ENCODE results near the gene ARSA. TPM values are rescaled to one million over a fixed set of nuclear protein-coding genes. Genes with fewer than 3 reads are reported as not detected.

The ARSA gene
- total and polyA plus RNA-seq, 2 of the 13 experiments (the other 11 are each of a cell fraction or from before 2014, with no cell fraction given), result 9.0 to 11.5 TPM

DNA sequence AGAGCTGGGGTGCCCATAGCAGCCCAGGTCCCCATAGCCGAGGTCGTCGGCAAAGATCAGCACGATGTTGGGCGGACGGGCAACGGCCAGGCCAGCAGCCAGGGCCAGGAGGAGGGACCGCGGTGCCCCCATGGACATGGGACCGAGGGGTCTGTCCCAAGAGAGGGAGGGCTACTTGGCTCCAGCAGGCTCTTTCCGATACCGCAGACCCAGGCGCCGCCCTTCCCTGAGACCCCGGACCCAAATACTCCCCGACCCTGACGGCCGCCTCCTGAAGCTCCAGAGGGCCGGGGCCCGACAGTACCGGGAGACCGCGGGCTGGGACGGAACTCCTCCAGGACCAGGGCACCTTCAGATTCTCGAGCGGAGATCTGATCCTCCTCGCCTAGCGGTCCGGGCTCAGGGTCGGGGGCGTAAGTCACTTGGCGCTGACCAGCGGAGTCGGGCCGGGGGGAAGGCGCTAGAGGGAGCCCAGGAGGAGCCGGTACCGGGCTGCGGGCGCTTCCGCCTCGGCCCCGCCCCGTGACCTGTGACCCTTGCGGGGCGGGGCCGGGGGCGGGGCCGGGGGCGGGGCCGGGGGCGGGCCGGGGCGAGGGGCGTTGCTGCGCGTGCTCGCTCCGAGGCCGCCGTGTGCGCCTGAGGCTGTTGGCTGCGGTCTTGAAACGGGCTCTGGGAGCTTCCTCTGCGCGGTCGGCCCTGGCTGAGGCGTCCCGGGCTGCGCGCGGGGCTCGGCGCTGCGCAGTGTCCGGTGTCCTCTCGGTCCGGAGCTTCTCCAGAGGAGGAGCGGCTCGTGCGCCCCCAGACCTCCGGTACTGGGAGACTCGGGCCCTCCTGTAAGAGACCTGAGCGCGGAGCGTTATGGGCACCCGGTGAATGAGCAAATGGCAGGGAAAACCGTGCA, at the start of gene ARSA (continued):
- TF ChIP-seq, protein P1, sequence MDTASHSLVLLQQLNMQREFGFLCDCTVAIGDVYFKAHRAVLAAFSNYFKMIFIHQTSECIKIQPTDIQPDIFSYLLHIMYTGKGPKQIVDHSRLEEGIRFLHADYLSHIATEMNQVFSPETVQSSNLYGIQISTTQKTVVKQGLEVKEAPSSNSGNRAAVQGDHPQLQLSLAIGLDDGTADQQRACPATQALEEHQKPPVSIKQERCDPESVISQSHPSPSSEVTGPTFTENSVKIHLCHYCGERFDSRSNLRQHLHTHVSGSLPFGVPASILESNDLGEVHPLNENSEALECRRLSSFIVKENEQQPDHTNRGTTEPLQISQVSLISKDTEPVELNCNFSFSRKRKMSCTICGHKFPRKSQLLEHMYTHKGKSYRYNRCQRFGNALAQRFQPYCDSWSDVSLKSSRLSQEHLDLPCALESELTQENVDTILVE (CRISPR knock-in tag; IDR thresholded peaks at IDR 0.05), result 0 out of 2 replicates have a peak, but pooled peaks have one; percentile 24
- TF ChIP-seq, protein P2, sequence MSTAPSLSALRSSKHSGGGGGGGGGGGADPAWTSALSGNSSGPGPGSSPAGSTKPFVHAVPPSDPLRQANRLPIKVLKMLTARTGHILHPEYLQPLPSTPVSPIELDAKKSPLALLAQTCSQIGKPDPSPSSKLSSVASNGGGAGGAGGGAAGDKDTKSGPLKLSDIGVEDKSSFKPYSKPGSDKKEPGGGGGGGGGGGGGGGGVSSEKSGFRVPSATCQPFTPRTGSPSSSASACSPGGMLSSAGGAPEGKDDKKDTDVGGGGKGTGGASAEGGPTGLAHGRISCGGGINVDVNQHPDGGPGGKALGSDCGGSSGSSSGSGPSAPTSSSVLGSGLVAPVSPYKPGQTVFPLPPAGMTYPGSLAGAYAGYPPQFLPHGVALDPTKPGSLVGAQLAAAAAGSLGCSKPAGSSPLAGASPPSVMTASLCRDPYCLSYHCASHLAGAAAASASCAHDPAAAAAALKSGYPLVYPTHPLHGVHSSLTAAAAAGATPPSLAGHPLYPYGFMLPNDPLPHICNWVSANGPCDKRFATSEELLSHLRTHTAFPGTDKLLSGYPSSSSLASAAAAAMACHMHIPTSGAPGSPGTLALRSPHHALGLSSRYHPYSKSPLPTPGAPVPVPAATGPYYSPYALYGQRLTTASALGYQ (CRISPR knock-in tag; IDR thresholded peaks at IDR 0.05), result peak; percentile 20; the same call in 1 of the 2 replicates
- TF ChIP-seq ZNF44 (CRISPR knock-in tag; IDR thresholded peaks at IDR 0.05), result 0 out of 2 replicates have a peak, but pooled peaks have one; percentile 87
- TF ChIP-seq, protein P3, sequence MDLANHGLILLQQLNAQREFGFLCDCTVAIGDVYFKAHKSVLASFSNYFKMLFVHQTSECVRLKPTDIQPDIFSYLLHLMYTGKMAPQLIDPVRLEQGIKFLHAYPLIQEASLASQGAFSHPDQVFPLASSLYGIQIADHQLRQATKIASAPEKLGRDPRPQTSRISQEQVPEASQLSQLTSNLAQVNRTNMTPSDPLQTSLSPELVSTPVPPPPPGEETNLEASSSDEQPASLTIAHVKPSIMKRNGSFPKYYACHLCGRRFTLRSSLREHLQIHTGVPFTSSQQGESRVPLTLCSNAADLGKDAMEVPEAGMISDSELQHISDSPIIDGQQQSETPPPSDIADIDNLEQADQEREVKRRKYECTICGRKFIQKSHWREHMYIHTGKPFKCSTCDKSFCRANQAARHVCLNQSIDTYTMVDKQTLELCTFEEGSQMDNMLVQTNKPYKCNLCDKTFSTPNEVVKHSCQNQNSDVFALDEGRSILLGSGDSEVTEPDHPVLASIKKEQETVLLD (CRISPR knock-in tag; IDR thresholded peaks at IDR 0.05; ENCODE audit: low read depth), result peak; percentile 42; the same call in 1 of the 2 replicates
- TF ChIP-seq FOSL1 (CRISPR knock-in tag; IDR thresholded peaks at IDR 0.05; ENCODE audit: borderline replicate concordance), result 0 out of 2 replicates have a peak, but pooled peaks have one; percentile 21
- no peak for TF ChIP-seq FOXO1 (CRISPR knock-in tag; IDR thresholded peaks at IDR 0.05)
- peak; percentile 48; the same call in 1 of the 2 replicates for TF ChIP-seq ZNF768 (CRISPR knock-in tag; IDR thresholded peaks at IDR 0.05)
- peak; percentile 77; the same call in 1 of the 2 replicates for TF ChIP-seq ZSCAN21 (CRISPR knock-in tag; IDR thresholded peaks at IDR 0.05; ENCODE audit: borderline replicate concordance)
- no peak for TF ChIP-seq AHR (CRISPR knock-in tag; IDR thresholded peaks at IDR 0.05)
- no peak for TF ChIP-seq REL (CRISPR knock-in tag; conservative IDR thresholded peaks at IDR 0.05)
- peak; percentile 12; the same call in 1 of the 2 replicates for TF ChIP-seq ZNF331 (CRISPR knock-in tag; IDR thresholded peaks at IDR 0.05)
- peak; percentile 49; the same call in 1 of the 2 replicates for TF ChIP-seq HOXA3 (CRISPR knock-in tag; IDR thresholded peaks at IDR 0.05)
- TF ChIP-seq, protein P4, sequence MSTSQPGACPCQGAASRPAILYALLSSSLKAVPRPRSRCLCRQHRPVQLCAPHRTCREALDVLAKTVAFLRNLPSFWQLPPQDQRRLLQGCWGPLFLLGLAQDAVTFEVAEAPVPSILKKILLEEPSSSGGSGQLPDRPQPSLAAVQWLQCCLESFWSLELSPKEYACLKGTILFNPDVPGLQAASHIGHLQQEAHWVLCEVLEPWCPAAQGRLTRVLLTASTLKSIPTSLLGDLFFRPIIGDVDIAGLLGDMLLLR (CRISPR knock-in tag; IDR thresholded peaks at IDR 0.05), result peak; percentile 59; the same call in 1 of the 2 replicates
- TF ChIP-seq RBM39 (IDR thresholded peaks at IDR 0.05; ENCODE audit: low read depth, low read length, poor library complexity, severe bottlenecking), result peak; percentile 43
- TF ChIP-seq ZNF253 (CRISPR knock-in tag; IDR thresholded peaks at IDR 0.05; ENCODE audit: borderline replicate concordance), result no peak
- peak; percentile 35; the same call in 1 of the 2 replicates for TF ChIP-seq ZNF547 (CRISPR knock-in tag; IDR thresholded peaks at IDR 0.05)
- TF ChIP-seq, protein P5, sequence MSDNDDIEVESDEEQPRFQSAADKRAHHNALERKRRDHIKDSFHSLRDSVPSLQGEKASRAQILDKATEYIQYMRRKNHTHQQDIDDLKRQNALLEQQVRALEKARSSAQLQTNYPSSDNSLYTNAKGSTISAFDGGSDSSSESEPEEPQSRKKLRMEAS (IDR thresholded peaks at IDR 0.05), result peak; percentile 88
- peak; percentile 82 for TF ChIP-seq RBFOX2 (IDR thresholded peaks at IDR 0.05; ENCODE audit: low read depth, low read length)
- TF ChIP-seq, protein P6, sequence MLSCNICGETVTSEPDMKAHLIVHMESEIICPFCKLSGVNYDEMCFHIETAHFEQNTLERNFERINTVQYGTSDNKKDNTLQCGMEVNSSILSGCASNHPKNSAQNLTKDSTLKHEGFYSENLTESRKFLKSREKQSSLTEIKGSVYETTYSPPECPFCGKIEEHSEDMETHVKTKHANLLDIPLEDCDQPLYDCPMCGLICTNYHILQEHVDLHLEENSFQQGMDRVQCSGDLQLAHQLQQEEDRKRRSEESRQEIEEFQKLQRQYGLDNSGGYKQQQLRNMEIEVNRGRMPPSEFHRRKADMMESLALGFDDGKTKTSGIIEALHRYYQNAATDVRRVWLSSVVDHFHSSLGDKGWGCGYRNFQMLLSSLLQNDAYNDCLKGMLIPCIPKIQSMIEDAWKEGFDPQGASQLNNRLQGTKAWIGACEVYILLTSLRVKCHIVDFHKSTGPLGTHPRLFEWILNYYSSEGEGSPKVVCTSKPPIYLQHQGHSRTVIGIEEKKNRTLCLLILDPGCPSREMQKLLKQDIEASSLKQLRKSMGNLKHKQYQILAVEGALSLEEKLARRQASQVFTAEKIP (CRISPR knock-in tag; IDR thresholded peaks at IDR 0.05; ENCODE audit: borderline replicate concordance), result no peak

Measured in HepG2 (cell line).